Esophagus (tissue), 2 donors: ENCODE data around the gene SMCO1. TPM values are rescaled to one million over a fixed set of nuclear protein-coding genes. Genes with fewer than 3 reads are reported as not detected.
"Not testable (repeated sequence)": the region's sequence is repeated elsewhere in the genome, so short reads cannot be mapped to it uniquely, and the experiment has no call there.

Experiments
- H3K27ac ChIP-seq, 2 donors: one replicate each; pipeline ENCODE4 v1.5.1; 2013; ENCODE audit warnings: low read depth in 2 of 2, mild to moderate bottlenecking in 2 of 2, inconsistent platforms in 1 of 2, low read length in 1 of 2, moderate library complexity in 1 of 2
- H3K27me3 ChIP-seq, 2 donors: one replicate each; pipeline ENCODE4 v1.6.1; 2013; ENCODE audit warnings: low read length in 2 of 2, control low read depth in 1 of 2, mild to moderate bottlenecking in 1 of 2; ENCODE audit not compliant: insufficient read depth in 2 of 2, control insufficient read depth in 1 of 2
- H3K36me3 ChIP-seq, 2 donors: one replicate each; pipeline ENCODE4 v1.6.1; 2013; ENCODE audit warnings: low read length in 1 of 2; ENCODE audit not compliant: control insufficient read depth in 2 of 2, insufficient read depth in 2 of 2
- H3K4me1 ChIP-seq, 2 donors: one replicate each; pipeline ENCODE4 v1.6.1; 2013; ENCODE audit warnings: low read length in 1 of 2; ENCODE audit not compliant: control insufficient read depth in 2 of 2, insufficient read depth in 2 of 2
- H3K4me3 ChIP-seq, 2 donors: one replicate each; pipeline ENCODE4 v1.5.1; 2013; ENCODE audit warnings: low read length in 2 of 2, mild to moderate bottlenecking in 2 of 2, low read depth in 1 of 2, moderate library complexity in 1 of 2
- H3K9me3 ChIP-seq, 2 donors: one replicate each; pipeline ENCODE4 v1.6.1; 2013; ENCODE audit warnings: mild to moderate bottlenecking in 2 of 2, low read depth in 1 of 2, low read length in 1 of 2, moderate library complexity in 1 of 2; ENCODE audit not compliant: control insufficient read depth in 2 of 2, insufficient read depth in 1 of 2
- WGBS, 2 donors: extraction: QIAGEN DNeasy Blood & Tissue Kit; methylation state at CpG; one replicate each; pipeline ENCODE4 v1.1.7; 2013; 5-methylcytosine and 5-hydroxymethylcytosine counted together
- polyA plus RNA-seq, 2 donors: library from polyadenylated mRNA; stranded (reverse); fragments of 200-250 nt; gene quantifications; one replicate each; pipeline ENCODE4 v1.2.3, GENCODE V29; 2013
- donor health status: healthy with polysubstance abuse.
- donor health status: Bipolar disorder and iron deficiency.

The SMCO1 gene, protein sequence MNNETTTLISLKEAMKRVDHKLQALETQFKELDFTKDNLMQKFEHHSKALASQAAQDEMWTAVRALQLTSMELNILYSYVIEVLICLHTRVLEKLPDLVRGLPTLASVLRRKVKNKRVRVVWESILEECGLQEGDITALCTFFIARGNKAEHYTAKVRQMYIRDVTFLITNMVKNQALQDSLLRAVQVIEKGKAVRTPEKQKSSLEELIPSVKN
- polyA plus RNA-seq, result not detected

DNA sequence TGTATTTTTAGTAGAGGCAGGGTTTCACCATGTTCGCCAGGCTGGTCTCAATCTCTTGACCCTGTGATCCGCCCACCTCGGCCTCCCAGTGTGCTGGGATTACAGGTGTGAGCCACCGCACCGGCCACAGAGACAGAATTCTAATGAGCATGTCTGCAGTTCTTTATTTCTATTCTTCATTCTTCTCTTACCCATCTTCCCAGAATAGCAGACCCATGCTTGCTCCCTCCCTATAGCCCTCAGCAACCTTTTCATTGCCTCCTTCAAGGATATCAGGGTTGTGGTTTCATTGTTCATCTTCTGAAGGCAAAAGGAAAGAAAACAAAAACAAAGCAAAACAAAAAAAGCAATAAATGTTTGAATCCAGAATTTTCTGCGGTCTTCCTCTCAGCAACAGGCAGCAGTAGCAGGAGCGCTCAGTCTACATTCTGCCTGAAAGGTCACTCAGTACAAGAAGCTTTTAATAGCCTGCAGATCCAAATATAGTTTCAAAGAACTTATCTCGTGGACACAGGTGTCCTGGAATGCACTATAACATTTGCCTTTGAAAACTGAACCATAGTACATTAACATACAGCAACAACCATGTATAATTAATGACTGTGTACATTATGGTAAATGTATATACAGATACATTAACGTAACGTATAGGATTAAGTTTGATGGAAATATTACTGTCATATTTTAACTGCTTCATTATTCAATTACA, at the start of gene SMCO1:
SMCO1 (minus strand) TSS at position 434 of the 709 bp plus-strand sequence; CDS start at position 297, 137 bp downstream.
- H3K27ac ChIP-seq, result no peak within 1 kb of the TSS
- H3K4me3 ChIP-seq, result no peak within 1 kb of the TSS
- no peaks in the 10 kb centered on the region for H3K36me3 ChIP-seq
- no peaks in the 10 kb centered on the region for H3K27me3 ChIP-seq
- 87 to 91% methylated on average over 10 of the region's 10 CpGs for WGBS, 2 donors
- no peaks in the 10 kb centered on the region for H3K4me1 ChIP-seq
- peaks cover 3 to 5% of the 10 kb centered on the region in 2 donors for H3K9me3 ChIP-seq

- no peak overlapping the region for H3K4me3 ChIP-seq
- no peak overlapping the region for H3K27ac ChIP-seq
- peaks cover 0 to 3% of the 10 kb centered on the region in 2 donors for H3K4me1 ChIP-seq
- H3K36me3 ChIP-seq, result peaks cover 0 to 2% of the 10 kb centered on the region in 2 donors
- 76 to 80% methylated on average over 9 of the region's 9 CpGs for WGBS, 2 donors
- no peaks in the 10 kb centered on the region for H3K27me3 ChIP-seq
- H3K9me3 ChIP-seq, result no peaks in the 10 kb centered on the region
Measured at GRCh38 chr3:196563721-196564225, 48.6 kb upstream of the SMCO1 start.

DNA sequence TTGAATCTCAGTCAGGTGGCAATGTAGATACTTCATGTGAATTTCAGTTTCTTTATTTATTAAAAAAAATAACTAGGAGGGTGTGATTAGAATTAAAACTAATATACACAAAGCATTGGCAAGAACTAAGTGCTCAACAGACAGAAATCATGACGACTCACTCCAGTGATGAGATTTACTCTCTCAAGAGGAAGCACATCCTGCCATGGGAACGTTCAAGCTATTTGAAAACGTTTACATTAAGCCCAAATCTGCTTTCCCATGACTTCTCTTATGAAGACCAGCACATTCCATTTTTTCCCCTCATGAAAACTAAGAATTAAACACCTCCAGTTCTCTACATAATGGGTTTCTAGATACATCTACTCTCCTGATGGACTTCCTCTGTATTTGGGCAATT, 44.7 kb upstream of the SMCO1 start:
- Histone ChIP-seq H3K4me1 (no peaks in the 10 kb centered on the region), H3K4me3 (no peak overlapping the region), H3K9me3 (no peaks in the 10 kb centered on the region), H3K36me3 (peaks cover 0 to 2% of the 10 kb centered on the region in 2 donors), H3K27me3 (no peaks in the 10 kb centered on the region), H3K27ac (no peak overlapping the region)
- WGBS, 2 donors, result 35 to 40% methylated on average over 3 of the region's 3 CpGs

GRCh38 chr3:196558476-196558875, 43.3 kb upstream of the SMCO1 start:
- Histone ChIP-seq H3K36me3 (peaks cover 0 to 2% of the 10 kb centered on the region in 2 donors), H3K27ac (no peak overlapping the region), H3K4me1 (no peaks in the 10 kb centered on the region), H3K27me3 (no peaks in the 10 kb centered on the region), H3K9me3 (no peaks in the 10 kb centered on the region), H3K4me3 (no peak overlapping the region)

DNA sequence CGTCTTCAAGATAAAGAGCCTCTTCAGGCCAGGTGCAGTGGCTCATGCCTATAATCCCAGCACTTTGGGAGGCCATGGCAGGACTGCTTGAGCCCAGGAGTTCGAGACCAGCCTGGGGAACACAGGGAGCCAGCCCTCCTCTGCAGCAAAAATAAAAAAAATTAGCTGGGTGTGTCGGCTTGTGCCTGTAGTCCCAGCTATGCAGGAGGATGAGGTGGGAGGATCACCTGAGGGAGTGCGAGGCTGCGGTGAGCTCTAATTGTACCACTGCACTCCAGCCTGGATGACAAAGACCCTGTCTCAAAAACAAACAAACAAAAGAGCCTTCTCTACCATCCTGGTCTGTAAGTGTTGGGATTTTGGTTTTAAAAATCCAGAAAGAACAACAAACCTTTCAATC, 42.1 kb upstream of the SMCO1 start:
- Histone ChIP-seq H3K9me3 (no peaks in the 10 kb centered on the region), H3K4me1 (no peaks in the 10 kb centered on the region), H3K4me3 (no peak overlapping the region), H3K27me3 (no peaks in the 10 kb centered on the region), H3K36me3 (peaks cover 0 to 2% of the 10 kb centered on the region in 2 donors), H3K27ac (no peak overlapping the region)
- 87 to 88% methylated on average over 5 of the region's 5 CpGs for WGBS, 2 donors

DNA sequence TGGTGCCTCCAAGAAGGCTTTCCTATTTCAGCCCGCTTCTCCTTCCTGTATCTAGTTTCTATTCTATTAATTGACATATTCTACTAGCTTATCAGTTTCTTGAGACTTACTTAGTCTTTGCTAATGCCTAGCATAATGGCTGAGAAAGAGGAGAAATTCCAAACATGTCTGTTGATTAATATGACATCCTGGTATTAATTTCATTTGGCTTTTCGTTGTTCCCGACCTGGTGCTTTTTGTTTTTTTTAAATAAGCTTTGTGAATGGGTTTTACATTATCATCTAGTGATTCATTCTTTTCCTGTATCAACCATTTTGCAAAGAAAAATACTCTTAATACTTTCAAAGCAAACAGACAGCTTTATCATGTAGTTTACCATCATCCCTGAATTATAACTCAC, 40.1 kb upstream of the SMCO1 start:
- Histone ChIP-seq H3K4me1 (no peaks in the 10 kb centered on the region), H3K36me3 (no peaks in the 10 kb centered on the region), H3K9me3 (no peaks in the 10 kb centered on the region), H3K27ac (no peak overlapping the region), H3K27me3 (no peaks in the 10 kb centered on the region), H3K4me3 (no peak overlapping the region)
- 82 to 84% methylated on average over 3 of the region's 3 CpGs for WGBS, 2 donors

- 71 to 85% methylated on average over 3 of the region's 3 CpGs for WGBS, 2 donors
- Histone ChIP-seq H3K4me1 (no peaks in the 10 kb centered on the region), H3K9me3 (peaks cover 0 to 2% of the 10 kb centered on the region in 2 donors), H3K36me3 (no peaks in the 10 kb centered on the region), H3K27me3 (no peaks in the 10 kb centered on the region), H3K27ac (no peak overlapping the region), H3K4me3 (no peak overlapping the region)
Measured at GRCh38 chr3:196554205-196554604, 39.1 kb upstream of the SMCO1 start.

DNA sequence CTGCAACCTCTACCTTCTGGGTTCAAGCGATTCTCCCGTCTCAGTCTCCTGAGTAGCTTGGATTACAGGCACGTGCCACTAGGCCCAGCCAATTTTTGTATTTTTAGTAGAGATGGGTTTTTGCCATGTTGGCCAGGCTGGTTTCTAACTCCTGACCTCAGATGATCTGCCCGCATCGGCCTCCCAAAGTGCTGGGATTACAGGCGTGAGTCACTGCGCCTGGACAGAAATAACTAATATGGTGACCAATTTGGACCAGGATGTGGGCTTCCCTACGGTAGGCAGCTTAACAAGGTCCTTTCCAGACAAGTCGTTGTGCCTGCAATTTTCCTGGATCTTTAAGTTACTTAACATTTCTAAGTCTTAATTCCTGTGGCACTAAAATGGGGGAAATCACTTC, 38.4 kb upstream of the SMCO1 start:
- 94 to 95% methylated on average over 9 of the region's 9 CpGs for WGBS, 2 donors
- H3K27ac ChIP-seq, result no peak overlapping the region
- H3K36me3 ChIP-seq, result no peaks in the 10 kb centered on the region
- H3K9me3 ChIP-seq, result peaks cover 0 to 2% of the 10 kb centered on the region in 2 donors
- no peaks in the 10 kb centered on the region for H3K4me1 ChIP-seq
- no peak overlapping the region for H3K4me3 ChIP-seq
- no peaks in the 10 kb centered on the region for H3K27me3 ChIP-seq

DNA sequence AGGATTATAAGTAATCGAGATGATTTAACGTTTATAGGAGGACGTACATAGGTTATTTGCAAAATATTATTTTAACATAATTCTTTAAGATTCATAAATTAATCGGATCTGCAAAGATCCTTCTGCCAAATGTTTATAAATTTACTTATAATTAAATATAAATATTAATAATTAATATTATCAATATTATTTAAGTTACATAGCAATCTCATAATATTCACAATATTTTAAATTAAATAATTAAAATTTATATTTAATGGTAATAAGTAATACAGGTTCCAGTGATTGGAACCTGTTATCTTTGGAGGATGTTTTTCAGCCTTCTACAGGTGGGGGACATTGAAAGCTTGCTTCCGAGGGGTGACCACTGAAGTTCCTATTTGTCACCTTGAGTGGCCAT, 37.1 kb upstream of the SMCO1 start:
- no peaks in the 10 kb centered on the region for H3K36me3 ChIP-seq
- no peaks in the 10 kb centered on the region for H3K27me3 ChIP-seq
- no peak overlapping the region for H3K27ac ChIP-seq
- H3K4me3 ChIP-seq, result no peak overlapping the region
- peaks cover 0 to 2% of the 10 kb centered on the region in 2 donors for H3K9me3 ChIP-seq
- 93 to 96% methylated on average over 5 of the region's 5 CpGs for WGBS, 2 donors
- no peaks in the 10 kb centered on the region for H3K4me1 ChIP-seq

GRCh38 chr3:196550172-196550571, 35.0 kb upstream of the SMCO1 start:
- WGBS, 2 donors, result 81 to 83% methylated on average over 3 of the region's 3 CpGs
- not testable (repeated sequence) for H3K27ac ChIP-seq, H3K27me3 ChIP-seq, H3K4me3 ChIP-seq, H3K36me3 ChIP-seq, H3K4me1 ChIP-seq, H3K9me3 ChIP-seq
